ENCODE data around the gene EXOC5. TPM values are rescaled to one million over a fixed set of nuclear protein-coding genes. Genes with fewer than 3 reads are reported as not detected.
"Not testable (repeated sequence)": the region's sequence is repeated elsewhere in the genome, so short reads cannot be mapped to it uniquely, and the experiment has no call there.

EXOC5 gene
- total and polyA plus RNA-seq, 4 donors = 13.7 to 75.1 (median 47.1) TPM

GRCh38 chr14:57202672-57203071 lies 66.0 kb downstream of the EXOC5 start:
- H3K4me1 ChIP-seq (ENCODE audit: control insufficient read depth in 1 of 2, insufficient read depth in 2 of 2, low read length in 2 of 2); intact Hi-C loops (cut with DNase I); H3K9me3 ChIP-seq (ENCODE audit: control insufficient read depth, low read length); H3K27ac ChIP-seq (ENCODE audit: low read depth in 1 of 2, low read length in 2 of 2); H3K27me3 ChIP-seq (ENCODE audit: control insufficient read depth in 1 of 2, insufficient read depth in 2 of 2, low read length in 1 of 2); H3K36me3 ChIP-seq (ENCODE audit: control insufficient read depth in 1 of 2, insufficient read depth in 2 of 2, low read length in 1 of 2); ATAC-seq (ENCODE audit: low FRiP score); H3K4me3 ChIP-seq (ENCODE audit: low read length in 2 of 2); DNase-seq: not testable (repeated sequence)

GRCh38 chr14:57199921-57200320 lies 68.8 kb downstream of the EXOC5 start:
- no peak overlapping the region for H3K4me3 ChIP-seq (ENCODE audit: low read length in 2 of 2)
- H3K27ac ChIP-seq (ENCODE audit: low read depth in 1 of 2, low read length in 2 of 2) = no peak overlapping the region
- no peaks in the 10 kb centered on the region for H3K36me3 ChIP-seq (ENCODE audit: control insufficient read depth in 1 of 2, insufficient read depth in 2 of 2, low read length in 1 of 2)
- no peaks in the 10 kb centered on the region for H3K27me3 ChIP-seq (ENCODE audit: control insufficient read depth in 1 of 2, insufficient read depth in 2 of 2, low read length in 1 of 2)
- no peaks in the 10 kb centered on the region for H3K4me1 ChIP-seq (ENCODE audit: control insufficient read depth in 1 of 2, insufficient read depth in 2 of 2, low read length in 2 of 2)
- intact Hi-C loops (cut with DNase I) = no loop called here
- H3K9me3 ChIP-seq (ENCODE audit: control insufficient read depth, low read length) = no peaks in the 10 kb centered on the region
- WGBS, 2 donors = 91 to 93% methylated on average over 6 of the region's 6 CpGs
- no peak for DNase-seq
- no peak for ATAC-seq (ENCODE audit: low FRiP score)

- Histone ChIP-seq H3K27ac (ENCODE audit: low read depth in 1 of 2, low read length in 2 of 2) (no peak overlapping the region), H3K27me3 (ENCODE audit: control insufficient read depth in 1 of 2, insufficient read depth in 2 of 2, low read length in 1 of 2) (no peaks in the 10 kb centered on the region), H3K4me3 (ENCODE audit: low read length in 2 of 2) (no peak overlapping the region), H3K4me1 (ENCODE audit: control insufficient read depth in 1 of 2, insufficient read depth in 2 of 2, low read length in 2 of 2) (no peaks in the 10 kb centered on the region), H3K9me3 (ENCODE audit: control insufficient read depth, low read length) (peaks cover 3% of the 10 kb centered on the region), H3K36me3 (ENCODE audit: control insufficient read depth in 1 of 2, insufficient read depth in 2 of 2, low read length in 1 of 2) (no peaks in the 10 kb centered on the region)
- intact Hi-C loops (cut with DNase I) = loop anchor here in 1 of 2 donors (10.0 kb wide), 1 partner anchor 674 kb away; no protein-coding TSS in a partner anchor
- ATAC-seq (ENCODE audit: low FRiP score) (no peak), DNase-seq (no peak)
- WGBS, 2 donors = 43 to 50% methylated on average over 7 of the region's 7 CpGs
Observed at GRCh38 chr14:57189070-57189469, 79.6 kb downstream of the EXOC5 start.

GRCh38 chr14:57182760-57183503 lies 85.8 kb downstream of the EXOC5 start:
- Histone ChIP-seq H3K27me3 (ENCODE audit: control insufficient read depth in 1 of 2, insufficient read depth in 2 of 2, low read length in 1 of 2) (peaks cover 0 to 5% of the 10 kb centered on the region in 2 donors), H3K4me1 (ENCODE audit: control insufficient read depth in 1 of 2, insufficient read depth in 2 of 2, low read length in 2 of 2) (no peaks in the 10 kb centered on the region), H3K9me3 (ENCODE audit: control insufficient read depth, low read length) (no peaks in the 10 kb centered on the region), H3K4me3 (ENCODE audit: low read length in 2 of 2) (no peak overlapping the region), H3K27ac (ENCODE audit: low read depth in 1 of 2, low read length in 2 of 2) (no peak overlapping the region), H3K36me3 (ENCODE audit: control insufficient read depth in 1 of 2, insufficient read depth in 2 of 2, low read length in 1 of 2) (no peaks in the 10 kb centered on the region)
- WGBS, 2 donors = 11 to 14% methylated on average over 5 of the region's 5 CpGs
- intact Hi-C loops (cut with DNase I) = loop anchor here in 1 of 2 donors (10.0 kb wide), 1 partner anchor 668 kb away; no protein-coding TSS in a partner anchor
- ATAC-seq (ENCODE audit: low FRiP score) (no peak), DNase-seq (no peak)

GRCh38 chr14:57179273-57179672 lies 89.4 kb downstream of the EXOC5 start:
- no peak for DNase-seq
- Histone ChIP-seq H3K4me3 (ENCODE audit: low read length in 2 of 2) (no peak overlapping the region), H3K9me3 (ENCODE audit: control insufficient read depth, low read length) (no peaks in the 10 kb centered on the region), H3K4me1 (ENCODE audit: control insufficient read depth in 1 of 2, insufficient read depth in 2 of 2, low read length in 2 of 2) (no peaks in the 10 kb centered on the region), H3K27ac (ENCODE audit: low read depth in 1 of 2, low read length in 2 of 2) (no peak overlapping the region), H3K36me3 (ENCODE audit: control insufficient read depth in 1 of 2, insufficient read depth in 2 of 2, low read length in 1 of 2) (no peaks in the 10 kb centered on the region), H3K27me3 (ENCODE audit: control insufficient read depth in 1 of 2, insufficient read depth in 2 of 2, low read length in 1 of 2) (peaks cover 0 to 5% of the 10 kb centered on the region in 2 donors)
- no peak for ATAC-seq (ENCODE audit: low FRiP score)
- intact Hi-C loops (cut with DNase I) = no loop called here
- 51 to 72% methylated on average over 4 of the region's 4 CpGs for WGBS, 2 donors

GRCh38 chr14:57174466-57174865 lies 94.2 kb downstream of the EXOC5 start:
- 58 to 59% methylated on average over 4 of the region's 4 CpGs for WGBS, 2 donors
- peaks cover 0 to 3% of the 10 kb centered on the region in 2 donors for H3K27me3 ChIP-seq (ENCODE audit: control insufficient read depth in 1 of 2, insufficient read depth in 2 of 2, low read length in 1 of 2)
- H3K36me3 ChIP-seq (ENCODE audit: control insufficient read depth in 1 of 2, insufficient read depth in 2 of 2, low read length in 1 of 2) = no peaks in the 10 kb centered on the region
- H3K4me3 ChIP-seq (ENCODE audit: low read length in 2 of 2) = no peak overlapping the region
- DNase-seq (no peak), ATAC-seq (ENCODE audit: low FRiP score) (no peak)
- no peaks in the 10 kb centered on the region for H3K4me1 ChIP-seq (ENCODE audit: control insufficient read depth in 1 of 2, insufficient read depth in 2 of 2, low read length in 2 of 2)
- intact Hi-C loops (cut with DNase I) = no loop called here
- H3K27ac ChIP-seq (ENCODE audit: low read depth in 1 of 2, low read length in 2 of 2) = no peak overlapping the region
- no peaks in the 10 kb centered on the region for H3K9me3 ChIP-seq (ENCODE audit: control insufficient read depth, low read length)

GRCh38 chr14:57171903-57172302 lies 96.8 kb downstream of the EXOC5 start:
- Histone ChIP-seq H3K4me1 (ENCODE audit: control insufficient read depth in 1 of 2, insufficient read depth in 2 of 2, low read length in 2 of 2) (no peaks in the 10 kb centered on the region), H3K27ac (ENCODE audit: low read depth in 1 of 2, low read length in 2 of 2) (no peak overlapping the region), H3K4me3 (ENCODE audit: low read length in 2 of 2) (no peak overlapping the region), H3K36me3 (ENCODE audit: control insufficient read depth in 1 of 2, insufficient read depth in 2 of 2, low read length in 1 of 2) (no peaks in the 10 kb centered on the region), H3K27me3 (ENCODE audit: control insufficient read depth in 1 of 2, insufficient read depth in 2 of 2, low read length in 1 of 2) (no peaks in the 10 kb centered on the region), H3K9me3 (ENCODE audit: control insufficient read depth, low read length) (no peaks in the 10 kb centered on the region)
- DNase-seq (no peak), ATAC-seq (ENCODE audit: low FRiP score) (no peak)
- intact Hi-C loops (cut with DNase I) = no loop called here
- WGBS, 2 donors = 76 to 80% methylated on average over 3 of the region's 3 CpGs

GRCh38 chr14:57171363-57171762 lies 97.3 kb downstream of the EXOC5 start:
- WGBS, 2 donors = 85 to 86% methylated on average over 5 of the region's 5 CpGs
- ATAC-seq (ENCODE audit: low FRiP score) (no peak), DNase-seq (no peak)
- no peak overlapping the region for H3K27ac ChIP-seq (ENCODE audit: low read depth in 1 of 2, low read length in 2 of 2)
- H3K4me1 ChIP-seq (ENCODE audit: control insufficient read depth in 1 of 2, insufficient read depth in 2 of 2, low read length in 2 of 2) = no peaks in the 10 kb centered on the region
- no peaks in the 10 kb centered on the region for H3K9me3 ChIP-seq (ENCODE audit: control insufficient read depth, low read length)
- H3K27me3 ChIP-seq (ENCODE audit: control insufficient read depth in 1 of 2, insufficient read depth in 2 of 2, low read length in 1 of 2) = no peaks in the 10 kb centered on the region
- H3K4me3 ChIP-seq (ENCODE audit: low read length in 2 of 2) = no peak overlapping the region
- intact Hi-C loops (cut with DNase I) = no loop called here
- no peaks in the 10 kb centered on the region for H3K36me3 ChIP-seq (ENCODE audit: control insufficient read depth in 1 of 2, insufficient read depth in 2 of 2, low read length in 1 of 2)

GRCh38 chr14:57169901-57170300 lies 98.8 kb downstream of the EXOC5 start:
- DNase-seq (no peak), ATAC-seq (ENCODE audit: low FRiP score) (no peak)
- no peaks in the 10 kb centered on the region for H3K27me3 ChIP-seq (ENCODE audit: control insufficient read depth in 1 of 2, insufficient read depth in 2 of 2, low read length in 1 of 2)
- intact Hi-C loops (cut with DNase I) = no loop called here
- no peak overlapping the region for H3K4me3 ChIP-seq (ENCODE audit: low read length in 2 of 2)
- no peak overlapping the region for H3K27ac ChIP-seq (ENCODE audit: low read depth in 1 of 2, low read length in 2 of 2)
- 47 to 49% methylated on average over 3 of the region's 3 CpGs for WGBS, 2 donors
- H3K9me3 ChIP-seq (ENCODE audit: control insufficient read depth, low read length) = no peaks in the 10 kb centered on the region
- no peaks in the 10 kb centered on the region for H3K36me3 ChIP-seq (ENCODE audit: control insufficient read depth in 1 of 2, insufficient read depth in 2 of 2, low read length in 1 of 2)
- H3K4me1 ChIP-seq (ENCODE audit: control insufficient read depth in 1 of 2, insufficient read depth in 2 of 2, low read length in 2 of 2) = no peaks in the 10 kb centered on the region
